Activated T-helper 2 cell treated with anti-CD3 and anti-CD28 coated beads, Interferon-gamma antibody, Interleukin-2, Interleukin-4, amounts not matched to agents 10 μg/mL and 5 μg/mL and 100 μg/mL, durations not matched to agents 14 hours and 24 hours and 36 hours (primary cell): Measurements from ENCODE around the gene IQCE. TPM values are rescaled to one million over a fixed set of nuclear protein-coding genes. Genes with fewer than 3 reads are reported as not detected.

Source experiments
- DNase-seq: peaks from one replicate; pipeline ENCODE4 v3.0.0; 2021; ENCODE audit warnings: low spot score
- H3K27ac Mint-ChIP-seq: one replicate; pipeline ENCODE4 v1.8.0; 2021; ENCODE audit warnings: mixed read lengths
- H3K27me3 Mint-ChIP-seq: one replicate; pipeline ENCODE4 v1.8.0; 2021; ENCODE audit warnings: low read depth, mixed read lengths
- H3K36me3 Mint-ChIP-seq: one replicate; pipeline ENCODE4 v1.8.0; 2021; ENCODE audit warnings: low read depth, mixed read lengths
- H3K4me1 Mint-ChIP-seq: one replicate; pipeline ENCODE4 v1.8.0; 2021; ENCODE audit warnings: low read depth, mixed read lengths
- H3K4me3 Mint-ChIP-seq: one replicate; pipeline ENCODE4 v1.8.0; 2021; ENCODE audit warnings: low read depth, mild to moderate bottlenecking, moderate library complexity, mixed read lengths
- H3K9me3 Mint-ChIP-seq: one replicate; pipeline ENCODE4 v1.8.0; 2021; ENCODE audit warnings: mixed read lengths
- intact Hi-C: fragments of 100-400 bp; cut with micrococcal nuclease; formaldehyde crosslinking; loops from one replicate; pipeline ENCODE4 v1.15.1; 2023
- total RNA-seq: library from RNA; stranded (reverse); gene quantifications from 2 replicates; pipeline ENCODE4 v1.2.3, GENCODE V29; 2022

The IQCE gene
- total RNA-seq, result 9.4 and 12.3 TPM in 2 replicates

- Mint-ChIP-seq H3K36me3 (peaks cover 4% of the 10 kb centered on the region), H3K9me3 (no peaks in the 10 kb centered on the region), H3K27me3 (no peaks in the 10 kb centered on the region), H3K27ac (no peak within 1 kb of the TSS), H3K4me1 (peaks cover 20% of the 10 kb centered on the region), H3K4me3 (peak within 1 kb of the TSS; percentile 69)
- DNase-seq, result peak; percentile 89
- intact Hi-C loops, result loop anchor here (1.0 to 5.0 kb wide), 2 partner anchors 39 to 74 kb away; partner anchors contain the start of genes LFNG and TTYH3
These were observed at the start of gene IQCE for GRCh38 chr7:2558629-2559282. TSS of gene IQCE (plus strand) at chr7:2558979. CDS start at chr7:2559182, 203 bp downstream.

- Mint-ChIP-seq H3K27ac (no peak overlapping the region), H3K27me3 (no peaks in the 10 kb centered on the region), H3K9me3 (no peaks in the 10 kb centered on the region), H3K4me3 (peak overlapping the region; percentile 45), H3K4me1 (peaks cover 27% of the 10 kb centered on the region), H3K36me3 (no peaks in the 10 kb centered on the region)
- intact Hi-C loops, result no loop called here
- no peak for DNase-seq
These were observed 49.4 kb upstream of the IQCE start for GRCh38 chr7:2509298-2509906.

- Mint-ChIP-seq H3K27me3 (no peaks in the 10 kb centered on the region), H3K4me1 (peaks cover 27% of the 10 kb centered on the region), H3K27ac (no peak overlapping the region), H3K36me3 (no peaks in the 10 kb centered on the region), H3K4me3 (no peak overlapping the region), H3K9me3 (no peaks in the 10 kb centered on the region)
- no peak for DNase-seq
- intact Hi-C loops, result no loop called here
These were observed 48.5 kb upstream of the IQCE start for GRCh38 chr7:2510130-2510776.

GRCh38 chr7:2510909-2511768 lies 47.6 kb upstream of the IQCE start:
- intact Hi-C loops, result no loop called here
- no peak overlapping the region for H3K4me3 Mint-ChIP-seq
- DNase-seq, result no peak
- no peaks in the 10 kb centered on the region for H3K9me3 Mint-ChIP-seq
- no peaks in the 10 kb centered on the region for H3K27me3 Mint-ChIP-seq
- peak overlapping the region; percentile 66 for H3K27ac Mint-ChIP-seq
- no peaks in the 10 kb centered on the region for H3K36me3 Mint-ChIP-seq
- peaks cover 27% of the 10 kb centered on the region for H3K4me1 Mint-ChIP-seq

- intact Hi-C loops, result no loop called here
- DNase-seq, result no peak
- Mint-ChIP-seq H3K9me3 (no peaks in the 10 kb centered on the region), H3K27me3 (no peaks in the 10 kb centered on the region), H3K4me1 (peaks cover 27% of the 10 kb centered on the region), H3K27ac (peak overlapping the region; percentile 54), H3K36me3 (no peaks in the 10 kb centered on the region), H3K4me3 (no peak overlapping the region)
These were observed 47.0 kb upstream of the IQCE start for GRCh38 chr7:2511769-2512168.

GRCh38 chr7:2512179-2512661 lies 46.6 kb upstream of the IQCE start:
- H3K27me3 Mint-ChIP-seq, result no peaks in the 10 kb centered on the region
- intact Hi-C loops, result no loop called here
- H3K4me3 Mint-ChIP-seq, result no peak overlapping the region
- peaks cover 29% of the 10 kb centered on the region for H3K4me1 Mint-ChIP-seq
- no peaks in the 10 kb centered on the region for H3K9me3 Mint-ChIP-seq
- no peak for DNase-seq
- H3K36me3 Mint-ChIP-seq, result no peaks in the 10 kb centered on the region
- H3K27ac Mint-ChIP-seq, result peak overlapping the region; percentile 54

- Mint-ChIP-seq H3K27ac (peak overlapping the region; percentile 48), H3K27me3 (peaks cover 2% of the 10 kb centered on the region), H3K9me3 (no peaks in the 10 kb centered on the region), H3K36me3 (no peaks in the 10 kb centered on the region), H3K4me1 (peaks cover 33% of the 10 kb centered on the region), H3K4me3 (no peak overlapping the region)
- intact Hi-C loops, result no loop called here
- no peak for DNase-seq
These were observed 46.1 kb upstream of the IQCE start for GRCh38 chr7:2512713-2513112.

- DNase-seq, result no peak
- H3K27ac Mint-ChIP-seq, result no peak overlapping the region
- H3K9me3 Mint-ChIP-seq, result no peaks in the 10 kb centered on the region
- no peaks in the 10 kb centered on the region for H3K36me3 Mint-ChIP-seq
- peaks cover 30% of the 10 kb centered on the region for H3K4me1 Mint-ChIP-seq
- H3K4me3 Mint-ChIP-seq, result no peak overlapping the region
- peaks cover 3% of the 10 kb centered on the region for H3K27me3 Mint-ChIP-seq
- intact Hi-C loops, result no loop called here
These were observed 45.1 kb upstream of the IQCE start for GRCh38 chr7:2513702-2514101.

GRCh38 chr7:2514473-2515423 lies 44.0 kb upstream of the IQCE start:
- Mint-ChIP-seq H3K27me3 (peaks cover 3% of the 10 kb centered on the region), H3K27ac (no peak overlapping the region), H3K4me1 (peaks cover 22% of the 10 kb centered on the region), H3K4me3 (no peak overlapping the region), H3K9me3 (no peaks in the 10 kb centered on the region), H3K36me3 (no peaks in the 10 kb centered on the region)
- DNase-seq, result no peak
- intact Hi-C loops, result no loop called here

GRCh38 chr7:2515424-2516193 lies 43.2 kb upstream of the IQCE start:
- no peaks in the 10 kb centered on the region for H3K9me3 Mint-ChIP-seq
- H3K27me3 Mint-ChIP-seq, result peaks cover 3% of the 10 kb centered on the region
- intact Hi-C loops, result no loop called here
- no peaks in the 10 kb centered on the region for H3K36me3 Mint-ChIP-seq
- no peak overlapping the region for H3K27ac Mint-ChIP-seq
- peaks cover 22% of the 10 kb centered on the region for H3K4me1 Mint-ChIP-seq
- DNase-seq, result no peak
- H3K4me3 Mint-ChIP-seq, result no peak overlapping the region

GRCh38 chr7:2516194-2516555 lies 42.6 kb upstream of the IQCE start:
- intact Hi-C loops, result no loop called here
- Mint-ChIP-seq H3K27me3 (peaks cover 3% of the 10 kb centered on the region), H3K36me3 (no peaks in the 10 kb centered on the region), H3K4me1 (peaks cover 21% of the 10 kb centered on the region), H3K27ac (no peak overlapping the region), H3K4me3 (no peak overlapping the region), H3K9me3 (no peaks in the 10 kb centered on the region)
- DNase-seq, result no peak
